ENCODE results near the gene SRD5A1. TPM values are rescaled to one million over a fixed set of nuclear protein-coding genes. Genes with fewer than 3 reads are reported as not detected.
"Not testable (repeated sequence)": the region's sequence is repeated elsewhere in the genome, so short reads cannot be mapped to it uniquely, and the experiment has no call there.

SRD5A1 gene
- total RNA-seq, 4 donors from 2014 or later = 34.1 to 126 (median 80.1) TPM

- no peak overlapping the region for H3K4me3 ChIP-seq
- H3K4me1 ChIP-seq = no peaks in the 10 kb centered on the region
- intact Hi-C loops (cut with DNase I) = no loop called here
- TF ChIP-seq POLR2A (IDR thresholded peaks at IDR 0.05) = no peak
- TF ChIP-seq CTCF (IDR thresholded peaks at IDR 0.05) = no peak
- H3K27me3 ChIP-seq = no peaks in the 10 kb centered on the region
- no peak for DNase-seq
- H3K27ac ChIP-seq = no peak overlapping the region
- peaks cover 10 to 95% (median 18%) of the 10 kb centered on the region in 3 donors for H3K36me3 ChIP-seq
- WGBS, 2 donors = 86 to 92% methylated on average over 3 of the region's 3 CpGs
- peaks cover 0 to 8% (median 0%) of the 10 kb centered on the region in 3 donors for H3K9me3 ChIP-seq
Measured at GRCh38 chr5:6660688-6661087, 27.4 kb downstream of the SRD5A1 start.

- TF ChIP-seq POLR2A (IDR thresholded peaks at IDR 0.05) (no peak), CTCF (IDR thresholded peaks at IDR 0.05) (no peak)
- 96 to 98% methylated on average over 7 to 10 of the region's 15 CpGs for WGBS, 2 donors
Measured at GRCh38 chr5:6666762-6667161, 33.5 kb downstream of the SRD5A1 start.

GRCh38 chr5:6667648-6668047, 34.4 kb downstream of the SRD5A1 start:
- Histone ChIP-seq H3K4me3 (no peak overlapping the region), H3K27me3 (no peaks in the 10 kb centered on the region), H3K36me3 (peaks cover 0 to 88% (median 0%) of the 10 kb centered on the region in 3 donors), H3K4me1 (no peaks in the 10 kb centered on the region), H3K9me3 (no peaks in the 10 kb centered on the region), H3K27ac (no peak overlapping the region)
- WGBS, 2 donors = 82 to 98% methylated on average over 4 to 5 of the region's 5 CpGs
- TF ChIP-seq CTCF (IDR thresholded peaks at IDR 0.05) (no peak), POLR2A (IDR thresholded peaks at IDR 0.05) (no peak)
- intact Hi-C loops (cut with DNase I) = no loop called here
- no peak for DNase-seq

More at GRCh38 chr5:6666762-6667161, 33.5 kb downstream of the SRD5A1 start:
- no peaks in the 10 kb centered on the region for H3K27me3 ChIP-seq
- no peaks in the 10 kb centered on the region for H3K9me3 ChIP-seq
- no peak overlapping the region for H3K4me3 ChIP-seq
- DNase-seq = no peak
- no peak overlapping the region for H3K27ac ChIP-seq
- peaks cover 0 to 88% (median 0%) of the 10 kb centered on the region in 3 donors for H3K36me3 ChIP-seq
- no peaks in the 10 kb centered on the region for H3K4me1 ChIP-seq
- intact Hi-C loops (cut with DNase I) = no loop called here

- WGBS, 2 donors = 81 to 88% methylated on average over 5 of the region's 9 CpGs
- H3K27me3 ChIP-seq; H3K4me3 ChIP-seq; H3K9me3 ChIP-seq; H3K4me1 ChIP-seq; H3K27ac ChIP-seq; intact Hi-C loops (cut with DNase I); DNase-seq: not testable (repeated sequence)
- H3K36me3 ChIP-seq = peaks cover 0 to 88% (median 0%) of the 10 kb centered on the region in 3 donors
Measured at GRCh38 chr5:6668717-6669116, 35.5 kb downstream of the SRD5A1 start.

GRCh38 chr5:6673031-6673430, 39.8 kb downstream of the SRD5A1 start:
- H3K27me3 ChIP-seq = no peaks in the 10 kb centered on the region
- peaks cover 0 to 55% (median 0%) of the 10 kb centered on the region in 3 donors for H3K36me3 ChIP-seq
- no peaks in the 10 kb centered on the region for H3K4me1 ChIP-seq
- H3K4me3 ChIP-seq = no peak overlapping the region
- TF ChIP-seq POLR2A (IDR thresholded peaks at IDR 0.05) = no peak
- no peak for TF ChIP-seq CTCF (IDR thresholded peaks at IDR 0.05)
- intact Hi-C loops (cut with DNase I) = no loop called here
- H3K9me3 ChIP-seq = no peaks in the 10 kb centered on the region
- no peak for DNase-seq
- H3K27ac ChIP-seq = no peak overlapping the region
- WGBS, 2 donors = 79 to 96% methylated on average over 4 to 5 of the region's 5 CpGs

GRCh38 chr5:6673963-6674362, 40.7 kb downstream of the SRD5A1 start:
- no peak for TF ChIP-seq CTCF (IDR thresholded peaks at IDR 0.05)
- no peak for TF ChIP-seq POLR2A (IDR thresholded peaks at IDR 0.05)
- intact Hi-C loops (cut with DNase I) = no loop called here
- H3K4me3 ChIP-seq = no peak overlapping the region
- H3K27ac ChIP-seq = no peak overlapping the region
- H3K4me1 ChIP-seq = no peaks in the 10 kb centered on the region
- peaks cover 0 to 46% (median 0%) of the 10 kb centered on the region in 3 donors for H3K36me3 ChIP-seq
- no peaks in the 10 kb centered on the region for H3K9me3 ChIP-seq
- 89 to 97% methylated on average over 1 of the region's 1 CpG for WGBS, 2 donors
- no peaks in the 10 kb centered on the region for H3K27me3 ChIP-seq
- DNase-seq = no peak
